Measurements from ENCODE around the gene CYP4Z1. TPM values are rescaled to one million over a fixed set of nuclear protein-coding genes. Genes with fewer than 3 reads are reported as not detected.
A peak's percentile ranks its signal among the peaks of the same experiment; 100 is the strongest.

Gene CYP4Z1
- total RNA-seq, 1 experiment from 2014 or later: not detected

- Histone ChIP-seq H3K27me3 (ENCODE audit: low read length) (peaks cover 27% of the 10 kb centered on the region), H3K27ac (ENCODE audit: low read length) (no peak within 1 kb of the TSS), H3K9ac (ENCODE audit: low read length) (no peak within 1 kb of the TSS), H3K79me2 (ENCODE audit: low read length) (no peaks in the 10 kb centered on the region), H3K9me2 (replicated peaks; ENCODE audit: low read length) (no peaks in the 10 kb centered on the region), H2AFZ (ENCODE audit: low read length) (peak within 1 kb of the TSS; percentile 68; the same call in 1 of the 2 replicates), H3K36me3 (ENCODE audit: low read depth, low read length) (no peaks in the 10 kb centered on the region), H3K4me3 (ENCODE audit: low read length) (peak within 1 kb of the TSS; percentile 55), H3F3A (ENCODE audit: low read length, unreplicated experiment) (no peaks in the 10 kb centered on the region), H4K20me1 (ENCODE audit: low read length) (no peaks in the 10 kb centered on the region), H3K4me1 (ENCODE audit: insufficient read depth, low read length) (no peaks in the 10 kb centered on the region), H3K9me3 (ENCODE audit: low read length) (no peaks in the 10 kb centered on the region), H3K4me2 (ENCODE audit: low read length) (peak within 1 kb of the TSS; percentile 79)
- ATAC-seq: peak; percentile 38; the same call in 1 of the 2 replicates
- POLR2A ChIA-PET (ENCODE audit: unreplicated experiment): no interaction called here
- no peak for DNase-seq
- TF ChIP-seq EZH2 (IDR thresholded peaks at IDR 0.05; ENCODE audit: low read length, unreplicated experiment) (peak; percentile 42), CTCF (conservative IDR thresholded peaks at IDR 0.05; ENCODE audit: low read depth, low read length) (no peak)
- no TSS peak for BruUV-seq (replicated peaks)
- CTCF ChIA-PET: no interaction called here
- intact Hi-C loops (cut with micrococcal nuclease): no loop called here
Measured at GRCh38 chr1:47023268-47024140, 43.5 kb upstream of the CYP4Z1 start, which contains the start of gene CYP4X1. Gene CYP4X1, plus strand, starts transcription at chr1:47023669. Its CDS starts 149 bp downstream, at chr1:47023818.

DNA sequence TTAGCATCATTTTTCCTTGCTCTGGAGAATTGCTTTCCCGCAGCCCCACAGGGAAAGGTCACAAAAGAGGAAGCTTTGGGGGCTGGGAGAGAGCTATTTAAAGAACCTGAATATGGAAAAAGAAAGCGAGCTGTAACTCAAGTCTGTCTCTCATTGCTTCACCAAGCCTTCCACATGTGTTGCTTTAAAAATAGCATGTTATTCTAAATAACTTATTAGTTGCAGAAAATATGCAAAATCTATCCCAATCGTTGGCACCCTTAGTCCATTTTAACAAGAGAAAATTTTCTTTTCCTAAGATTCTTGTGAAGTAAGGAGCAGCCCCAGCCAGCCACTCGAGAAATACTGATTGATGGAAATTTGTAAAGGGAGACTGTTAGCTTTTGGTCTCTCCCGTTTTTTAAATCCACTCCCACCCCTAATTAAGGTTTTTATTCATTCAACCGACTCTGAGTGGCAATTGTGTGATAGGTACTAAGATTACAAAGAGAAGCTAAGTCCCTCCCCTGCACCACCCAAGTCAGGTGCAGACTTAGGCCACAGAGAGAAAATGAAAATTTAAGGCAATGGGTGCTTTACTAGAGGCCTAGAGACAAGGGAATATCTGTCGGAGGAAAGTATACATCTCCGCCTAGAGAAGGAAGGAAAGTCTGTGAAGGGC, 42.8 kb upstream of the CYP4Z1 start:
- H3K4me2 ChIP-seq (ENCODE audit: low read length): peak overlapping the region; percentile 79
- H3K27me3 ChIP-seq (ENCODE audit: low read length): peaks cover 27% of the 10 kb centered on the region
- no peak for DNase-seq
- H4K20me1 ChIP-seq (ENCODE audit: low read length): no peaks in the 10 kb centered on the region
- peak overlapping the region; percentile 55 for H3K4me3 ChIP-seq (ENCODE audit: low read length)
- no peaks in the 10 kb centered on the region for H3K79me2 ChIP-seq (ENCODE audit: low read length)
- H3K4me1 ChIP-seq (ENCODE audit: insufficient read depth, low read length): no peaks in the 10 kb centered on the region
- H3F3A ChIP-seq (ENCODE audit: low read length, unreplicated experiment): no peaks in the 10 kb centered on the region
- no peak for TF ChIP-seq EZH2phosphoT487 (IDR thresholded peaks at IDR 0.05; ENCODE audit: borderline replicate concordance, low read length)
- TF ChIP-seq CTCF (conservative IDR thresholded peaks at IDR 0.05; ENCODE audit: low read depth, low read length): no peak
- no peak for TF ChIP-seq EZH2 (IDR thresholded peaks at IDR 0.05; ENCODE audit: low read length, unreplicated experiment)
- peak overlapping the region; percentile 68; the same call in 1 of the 2 replicates for H2AFZ ChIP-seq (ENCODE audit: low read length)
- intact Hi-C loops (cut with micrococcal nuclease): no loop called here
- H3K36me3 ChIP-seq (ENCODE audit: low read depth, low read length): no peaks in the 10 kb centered on the region
- ChIA-PET CTCF (no interaction called here), POLR2A (ENCODE audit: unreplicated experiment) (no interaction called here)
- ATAC-seq: no peak
- no peak overlapping the region for H3K9ac ChIP-seq (ENCODE audit: low read length)
- no peaks in the 10 kb centered on the region for H3K9me3 ChIP-seq (ENCODE audit: low read length)
- no peak overlapping the region for H3K27ac ChIP-seq (ENCODE audit: low read length)
- no peaks in the 10 kb centered on the region for H3K9me2 ChIP-seq (replicated peaks; ENCODE audit: low read length)
- BruUV-seq (replicated peaks): no TSS peak
